Stimulated activated CD8-positive, alpha-beta memory T cell treated with anti-CD3 and anti-CD28 coated beads, Interleukin-4, amount 100 ng/mL, for 4 hours (primary cell): ENCODE measurements around the gene DMXL2.
"Not testable (repeated sequence)": the region's sequence is repeated elsewhere in the genome, so short reads cannot be mapped to it uniquely, and the experiment has no call there.

Experiments
- DNase-seq, 2 donors: peaks; one replicate each; pipeline ENCODE4 v3.0.0-alpha.2; 2020; ENCODE audit warnings: low read depth in 2 of 2, low spot score in 1 of 2

Gene DMXL2

GRCh38 chr15:51624022-51624421 is 1.5 kb upstream of the DMXL2 start:
- no peak for DNase-seq

- DNase-seq, result no peak
Observed at GRCh38 chr15:51623386-51623938, 891 bp upstream of the DMXL2 start.

GRCh38 chr15:51621936-51622603 is 501 bp downstream of the DMXL2 start:
- peak in 1 of 2 donors; percentile 4 for DNase-seq

GRCh38 chr15:51621155-51621765 is 1.3 kb downstream of the DMXL2 start:
- DNase-seq, result no peak

GRCh38 chr15:51620641-51621040 is 1.9 kb downstream of the DMXL2 start:
- no peak for DNase-seq

GRCh38 chr15:51620122-51620521 is 2.4 kb downstream of the DMXL2 start:
- no peak for DNase-seq

GRCh38 chr15:51619331-51620035 is 3.1 kb downstream of the DMXL2 start:
- DNase-seq, result no peak

GRCh38 chr15:51617886-51618285 is 4.7 kb downstream of the DMXL2 start:
- no peak for DNase-seq

- no peak for DNase-seq
Observed at GRCh38 chr15:51613951-51614350, 8.6 kb downstream of the DMXL2 start.

- not testable (repeated sequence) for DNase-seq
Observed at GRCh38 chr15:51612669-51613068, 9.9 kb downstream of the DMXL2 start.

GRCh38 chr15:51603462-51603948 is 19.1 kb downstream of the DMXL2 start:
- not testable (repeated sequence) for DNase-seq

- no peak for DNase-seq
Observed at GRCh38 chr15:51603002-51603401, 19.6 kb downstream of the DMXL2 start.

GRCh38 chr15:51602484-51602883 is 20.1 kb downstream of the DMXL2 start:
- DNase-seq, result no peak

GRCh38 chr15:51601801-51602200 is 20.8 kb downstream of the DMXL2 start:
- no peak for DNase-seq

GRCh38 chr15:51600114-51600513 is 22.5 kb downstream of the DMXL2 start:
- DNase-seq, result no peak

- no peak for DNase-seq
Observed at GRCh38 chr15:51589881-51590568, 32.5 kb downstream of the DMXL2 start.

- DNase-seq, result no peak
Observed at GRCh38 chr15:51588966-51589365, 33.6 kb downstream of the DMXL2 start.

- no peak for DNase-seq
Observed at GRCh38 chr15:51585986-51586385, 36.6 kb downstream of the DMXL2 start.

- DNase-seq, result no peak
Observed at GRCh38 chr15:51580982-51581381, 41.6 kb downstream of the DMXL2 start.

- DNase-seq, result no peak
Observed at GRCh38 chr15:51580385-51580784, 42.2 kb downstream of the DMXL2 start.

GRCh38 chr15:51579012-51579411 is 43.6 kb downstream of the DMXL2 start:
- no peak for DNase-seq
